Gastrocnemius medialis (tissue), 4 donors: ENCODE measurements around the gene ADRA2B.

Source experiments
- CTCF ChIP-seq, 5 experiments: fragments of 450-650 bp in 3 of 5; fragments of 200-600 bp in 2 of 5; sonication (generic) in 2 of 5; IDR thresholded peaks in 4 of 5; conservative IDR thresholded peaks in 1 of 5; 1 replicate in 4 of 5; 2 replicates in 1 of 5; pipeline ENCODE4 v1.5.1; 2016 to 2019; ENCODE audit warnings: antibody characterized with exemption in 5 of 5, mild to moderate bottlenecking in 3 of 5, moderate library complexity in 3 of 5
- POLR2A ChIP-seq, 2 donors: fragments of 450-650 bp; IDR thresholded peaks; one replicate each; pipeline ENCODE4 v1.6.1; 2017; ENCODE audit warnings: antibody characterized with exemption in 2 of 2, mild to moderate bottlenecking in 2 of 2, moderate library complexity in 2 of 2

- TF ChIP-seq POLR2A (IDR thresholded peaks at IDR 0.05): no peak
- no peak for TF ChIP-seq CTCF (IDR thresholded peaks at IDR 0.05 in 4 of 5, conservative IDR thresholded peaks at IDR 0.05 in 1 of 5)
Measured at GRCh38 chr2:96139181-96139758, 22.9 kb upstream of the ADRA2B start.
